HepG2 (cell line): Measurements from ENCODE around the gene AMIGO3. TPM values are rescaled to one million over a fixed set of nuclear protein-coding genes. Genes with fewer than 3 reads are reported as not detected.

Source experiments
- AHDC1 ChIP-seq: sonication (generic); formaldehyde crosslinking; IDR thresholded peaks from 2 replicates; pipeline ENCODE4 v1.5.1; 2020; ENCODE audit warnings: mild to moderate bottlenecking, missing genetic modification reagents, borderline replicate concordance
- ETV6 ChIP-seq: sonication (generic); formaldehyde crosslinking; conservative IDR thresholded peaks from 2 replicates; pipeline ENCODE4 v1.4.0; 2020; ENCODE audit warnings: missing genetic modification reagents
- MIXL1 ChIP-seq: IDR thresholded peaks from 2 replicates; pipeline ENCODE4 v1.6.1; 2016
- MXD1 ChIP-seq: sonication (generic); formaldehyde crosslinking; IDR thresholded peaks from 2 replicates; pipeline ENCODE4 v1.4.0; 2020; ENCODE audit warnings: mild to moderate bottlenecking, missing genetic modification reagents
- NCOR1 ChIP-seq: fragments of 200-600 bp; sonication (generic); IDR thresholded peaks from 2 replicates; pipeline ENCODE4 v1.7.0; 2017; ENCODE audit warnings: antibody characterized with exemption, low read length, borderline replicate concordance
- STAT5B ChIP-seq: sonication (generic); formaldehyde crosslinking; IDR thresholded peaks from 2 replicates; pipeline ENCODE4 v1.4.0; 2020; ENCODE audit warnings: missing genetic modification reagents
- ZNF274 ChIP-seq: sonication (generic); formaldehyde crosslinking; IDR thresholded peaks from 2 replicates; pipeline ENCODE4 v1.5.1; 2020; ENCODE audit warnings: mild to moderate bottlenecking, missing genetic modification reagents
- ZNF770 ChIP-seq: sonication (generic); formaldehyde crosslinking; IDR thresholded peaks from 2 replicates; pipeline ENCODE4 v1.5.0; 2020; ENCODE audit warnings: mild to moderate bottlenecking, missing genetic modification reagents
- polyA plus RNA-seq, 8 experiments: library from polyadenylated mRNA; depleted of rRNA in 3 of 8; stranded (reverse) in 7 of 8; unstranded in 1 of 8; fragments of >200 nt; fragmentation: Illumina TruSeq in 4 of 8; extraction: Trizol in 4 of 8; gene quantifications; 2 replicates each; pipeline versions ENCODE4 v1.2.1 to v1.2.3, GENCODE V29; 2011 to 2016; ENCODE audit warnings: low read depth in 4 of 8, missing spikeins in 1 of 8, mixed read lengths in 1 of 8; ENCODE audit not compliant: insufficient read depth in 1 of 8
- total RNA-seq, 5 experiments: library from RNA; depleted of rRNA; stranded (reverse); fragments of >200 nt; fragmentation: Illumina TruSeq; extraction: Trizol; gene quantifications; 2 replicates each; pipeline ENCODE4 v1.2.3, GENCODE V29; 2016; ENCODE audit warnings: low read depth in 1 of 5

The AMIGO3 gene
- total and polyA plus RNA-seq, 2 of the 13 experiments (the other 11 are each of a cell fraction or from before 2014, with no cell fraction given) = 0.35 TPM; not detected in 1

GRCh38 chr3:49673121-49673714 is 46.3 kb downstream of the AMIGO3 start (continued):
- TF ChIP-seq AHDC1 (CRISPR knock-in tag) (no peak), ZNF770 (CRISPR knock-in tag) (peak; percentile 38; the same call in 1 of the 2 replicates), STAT5B (CRISPR knock-in tag) (no peak), MIXL1 (0 out of 2 replicates have a peak, but pooled peaks have one; percentile 27), ETV6 (no peak), MXD1 (no peak; the same call in 1 of the 2 replicates), ZNF274 (no peak; the same call in 1 of the 2 replicates), NCOR1 (no peak)
